ENCODE measurements around the gene ADAMTS2. TPM values are rescaled to one million over a fixed set of nuclear protein-coding genes. Genes with fewer than 3 reads are reported as not detected.

Gene ADAMTS2
- total and polyA plus RNA-seq, 2 of the 8 experiments (the other 6 are each of a cell fraction or from before 2014, with no cell fraction given) = 6.6 to 7.3 TPM

GRCh38 chr5:179265514-179266290, 79.6 kb downstream of the ADAMTS2 start:
- Histone ChIP-seq H2AFZ (ENCODE audit: low read length) (no peak overlapping the region), H2BK12ac (ENCODE audit: low read depth, low read length) (no peak overlapping the region), H2BK120ac (replicated peaks; ENCODE audit: low read depth, low read length) (no peak overlapping the region), H3K27me3 (replicated peaks in 1 of 4; ENCODE audit: control insufficient read depth in 3 of 4, extremely low read depth in 1 of 4, insufficient read depth in 3 of 4, low read length in 3 of 4) (no peaks in the 10 kb centered on the region), H3K27ac (ENCODE audit: low read depth, low read length) (no peak overlapping the region), H3K23ac (ENCODE audit: insufficient read length) (no peak overlapping the region), H3K36me3 (ENCODE audit: control insufficient read depth in 2 of 4, insufficient read depth in 4 of 4, low read length in 3 of 4) (no peaks in the 10 kb centered on the region), H3K23me2 (ENCODE audit: low read depth, low read length) (no peaks in the 10 kb centered on the region), H3K56ac (replicated peaks; ENCODE audit: insufficient read length, low read depth, low read length) (no peak overlapping the region), H3K4ac (replicated peaks; ENCODE audit: insufficient read length, low read depth, low read length) (no peak overlapping the region), H2BK20ac (ENCODE audit: low read length) (no peak overlapping the region), H2BK5ac (ENCODE audit: low read depth, low read length) (0 out of 2 replicates have a peak overlapping the region, but pooled peaks have one; percentile 39), H3K79me1 (ENCODE audit: low read depth, low read length) (no peaks in the 10 kb centered on the region), H3K9ac (replicated peaks in 1 of 4; ENCODE audit: extremely low read depth in 1 of 4, low read depth in 3 of 4, low read length in 3 of 4) (no peak overlapping the region), H3K18ac (ENCODE audit: extremely low read depth, low read length) (no peak overlapping the region; the same call in 1 of the 2 replicates), H3K79me2 (ENCODE audit: control insufficient read depth in 1 of 2, insufficient read depth in 2 of 2, low read length in 2 of 2) (no peaks in the 10 kb centered on the region), H3K4me2 (ENCODE audit: insufficient read depth in 1 of 2, low read depth in 2 of 2, low read length in 2 of 2) (no peak overlapping the region; a peak in 2 of 4 replicates), H4K20me1 (replicated peaks in 1 of 2; ENCODE audit: control insufficient read depth in 1 of 2, insufficient read depth in 2 of 2, low read length in 2 of 2) (no peaks in the 10 kb centered on the region), H3K4me1 (replicated peaks in 1 of 4; ENCODE audit: control insufficient read depth in 3 of 4, insufficient read depth in 4 of 4, low read length in 3 of 4) (peaks cover 0 to 20% (median 11%) of the 10 kb centered on the region in 4 experiments; a peak in 6 of 7 replicates), H2AK5ac (ENCODE audit: low read depth, low read length) (no peak overlapping the region), H4K91ac (replicated peaks; ENCODE audit: insufficient read length, low read length) (no peak overlapping the region), H2BK15ac (ENCODE audit: low read length) (no peak overlapping the region), H3K9me3 (ENCODE audit: insufficient read depth in 2 of 2, low read depth in 1 of 2, low read length in 1 of 2) (no peaks in the 10 kb centered on the region), H3K4me3 (ENCODE audit: extremely low read depth in 1 of 4, insufficient read depth in 2 of 4, low read depth in 3 of 4, low read length in 4 of 4) (no peak overlapping the region), H3K14ac (ENCODE audit: insufficient read length) (no peak overlapping the region), H4K5ac (ENCODE audit: insufficient read length, low read depth, low read length) (no peak overlapping the region), H4K8ac (ENCODE audit: extremely low read depth, insufficient read depth, low read length) (peak overlapping the region; percentile 68; the same call in 1 of the 2 replicates)
- DNase-seq (ENCODE audit: low read depth in 1 of 2, low spot score in 2 of 2) (peak in 1 of 2 experiments; percentile 71), FAIRE-seq (no peak)
- POLR2A ChIA-PET (ENCODE audit: partially characterized antibody) = interaction anchor here (1.0 to 1.1 kb wide), 2 partner anchors 13 to 342 kb away, joined by 3 read pairs; no protein-coding TSS in a partner anchor
- CTCF ChIA-PET (ENCODE audit: partially characterized antibody) = interaction anchor here (0.6 to 8.3 kb wide), 12 partner anchors 8 to 244 kb away, joined by 3 to 94 read pairs (median 4); no protein-coding TSS in a partner anchor
- TF ChIP-seq CHD1 (IDR thresholded peaks at IDR 0.05; ENCODE audit: low read depth, low read length) (no peak), CEBPB (IDR thresholded peaks at IDR 0.05; ENCODE audit: low read depth, low read length) (0 out of 2 replicates have a peak, but pooled peaks have one; percentile 43), ASH2L (IDR thresholded peaks at IDR 0.05; ENCODE audit: low read length) (peak; percentile 22)
- WGBS, 2 experiments (ENCODE audit: extremely low coverage in 1 of 2, insufficient coverage in 1 of 2, insufficient read length in 1 of 2, insufficient replicate concordance in 2 of 2, low coverage in 1 of 2, low lambda C conversion rate in 2 of 2, missing lambda C conversion rate in 1 of 2) = 76% methylated on average over 21 of the region's 35 CpGs; no CpG with 5 or more reads in 1 of the 2 experiments
